ENCODE results near the gene PIK3C2B. TPM values are rescaled to one million over a fixed set of nuclear protein-coding genes. Genes with fewer than 3 reads are reported as not detected.
A peak's percentile ranks its signal among the peaks of the same experiment; 100 is the strongest.
"Not testable (repeated sequence)": the region's sequence is repeated elsewhere in the genome, so short reads cannot be mapped to it uniquely, and the experiment has no call there.

Gene PIK3C2B, protein sequence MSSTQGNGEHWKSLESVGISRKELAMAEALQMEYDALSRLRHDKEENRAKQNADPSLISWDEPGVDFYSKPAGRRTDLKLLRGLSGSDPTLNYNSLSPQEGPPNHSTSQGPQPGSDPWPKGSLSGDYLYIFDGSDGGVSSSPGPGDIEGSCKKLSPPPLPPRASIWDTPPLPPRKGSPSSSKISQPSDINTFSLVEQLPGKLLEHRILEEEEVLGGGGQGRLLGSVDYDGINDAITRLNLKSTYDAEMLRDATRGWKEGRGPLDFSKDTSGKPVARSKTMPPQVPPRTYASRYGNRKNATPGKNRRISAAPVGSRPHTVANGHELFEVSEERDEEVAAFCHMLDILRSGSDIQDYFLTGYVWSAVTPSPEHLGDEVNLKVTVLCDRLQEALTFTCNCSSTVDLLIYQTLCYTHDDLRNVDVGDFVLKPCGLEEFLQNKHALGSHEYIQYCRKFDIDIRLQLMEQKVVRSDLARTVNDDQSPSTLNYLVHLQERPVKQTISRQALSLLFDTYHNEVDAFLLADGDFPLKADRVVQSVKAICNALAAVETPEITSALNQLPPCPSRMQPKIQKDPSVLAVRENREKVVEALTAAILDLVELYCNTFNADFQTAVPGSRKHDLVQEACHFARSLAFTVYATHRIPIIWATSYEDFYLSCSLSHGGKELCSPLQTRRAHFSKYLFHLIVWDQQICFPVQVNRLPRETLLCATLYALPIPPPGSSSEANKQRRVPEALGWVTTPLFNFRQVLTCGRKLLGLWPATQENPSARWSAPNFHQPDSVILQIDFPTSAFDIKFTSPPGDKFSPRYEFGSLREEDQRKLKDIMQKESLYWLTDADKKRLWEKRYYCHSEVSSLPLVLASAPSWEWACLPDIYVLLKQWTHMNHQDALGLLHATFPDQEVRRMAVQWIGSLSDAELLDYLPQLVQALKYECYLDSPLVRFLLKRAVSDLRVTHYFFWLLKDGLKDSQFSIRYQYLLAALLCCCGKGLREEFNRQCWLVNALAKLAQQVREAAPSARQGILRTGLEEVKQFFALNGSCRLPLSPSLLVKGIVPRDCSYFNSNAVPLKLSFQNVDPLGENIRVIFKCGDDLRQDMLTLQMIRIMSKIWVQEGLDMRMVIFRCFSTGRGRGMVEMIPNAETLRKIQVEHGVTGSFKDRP (N-terminal part only)
- total RNA-seq, result 10 to 100 TPM; 13.6 to 18.1 (median 15.6) TPM

GRCh38 chr1:204494281-204495077 lies at the start of gene PIK3C2B:
TSS of gene PIK3C2B (minus strand) at chr1:204494805. CDS start at chr1:204469802, 25,003 bp downstream.
- Mint-ChIP-seq H3K9me3 (no peaks in the 10 kb centered on the region), H3K36me3 (ENCODE audit: insufficient read depth) (peaks cover 9% of the 10 kb centered on the region), H3K4me3 (peak within 1 kb of the TSS; percentile 94), H3K4me1 (ENCODE audit: low read depth) (peaks cover 49% of the 10 kb centered on the region), H3K27me3 (ENCODE audit: low read depth) (no peaks in the 10 kb centered on the region)
- ATAC-seq, result peak; percentile 79 to 83
- peak; percentile 59 for DNase-seq

DNA sequence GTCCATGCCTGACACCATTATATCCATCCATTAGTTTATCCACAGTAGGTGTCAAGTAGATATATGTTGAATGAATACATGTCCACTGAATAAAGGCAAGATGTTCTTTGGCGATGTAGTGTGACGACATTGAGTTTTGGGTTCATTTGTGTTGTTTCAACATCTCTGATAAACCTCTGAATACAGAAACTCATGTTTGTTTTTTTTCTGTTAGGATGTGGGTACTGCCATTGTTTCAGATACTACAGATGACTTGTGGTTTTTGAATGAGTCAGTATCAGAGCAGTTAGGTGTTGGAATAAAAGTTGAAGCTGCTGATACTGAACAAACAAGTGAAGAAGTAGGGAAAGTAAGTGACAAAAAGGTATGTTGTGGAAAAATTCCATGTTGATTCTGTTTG lies 49.7 kb upstream of the PIK3C2B start:
- ATAC-seq (peak; percentile 92 to 96), DNase-seq (no peak)
- Mint-ChIP-seq H3K27me3 (ENCODE audit: low read depth) (no peaks in the 10 kb centered on the region), H3K9me3 (no peaks in the 10 kb centered on the region), H3K4me3 (peak overlapping the region; percentile 5), H3K36me3 (ENCODE audit: insufficient read depth) (peaks cover 64% of the 10 kb centered on the region), H3K4me1 (ENCODE audit: low read depth) (peaks cover 52% of the 10 kb centered on the region)

GRCh38 chr1:204541626-204542025 lies 47.0 kb upstream of the PIK3C2B start:
- H3K4me3 Mint-ChIP-seq, result no peak overlapping the region
- ATAC-seq, result no peak

DNA sequence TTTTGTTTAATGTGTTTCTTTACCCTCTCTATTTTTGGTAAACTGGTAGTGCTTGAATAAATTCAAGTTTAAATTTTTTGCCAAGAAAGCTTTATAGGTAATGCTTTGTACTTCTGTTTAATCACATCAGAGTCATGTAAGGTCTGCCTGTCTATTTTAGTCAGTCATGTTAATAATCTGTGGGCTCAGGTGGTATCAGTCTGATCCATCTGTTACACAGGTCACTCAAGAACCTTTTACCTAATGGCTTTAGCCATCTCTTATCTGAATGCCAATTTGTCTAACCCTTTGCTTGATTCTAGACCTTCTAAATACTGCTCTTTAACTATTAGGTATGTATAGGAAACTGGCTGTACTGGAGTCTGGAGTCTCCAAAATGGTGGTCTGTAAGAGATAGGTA lies 38.2 kb upstream of the PIK3C2B start:
- DNase-seq, result no peak
- Mint-ChIP-seq H3K36me3 (ENCODE audit: insufficient read depth) (peaks cover 44% of the 10 kb centered on the region), H3K4me1 (ENCODE audit: low read depth) (peaks cover 18% of the 10 kb centered on the region), H3K9me3 (no peaks in the 10 kb centered on the region), H3K27me3 (ENCODE audit: low read depth) (no peaks in the 10 kb centered on the region), H3K4me3 (no peak overlapping the region)
- ATAC-seq, result no peak

More at GRCh38 chr1:204541626-204542025, 47.0 kb upstream of the PIK3C2B start:
- Mint-ChIP-seq H3K36me3 (ENCODE audit: insufficient read depth) (peaks cover 60% of the 10 kb centered on the region), H3K9me3 (no peaks in the 10 kb centered on the region), H3K27me3 (ENCODE audit: low read depth) (no peaks in the 10 kb centered on the region), H3K4me1 (ENCODE audit: low read depth) (peaks cover 49% of the 10 kb centered on the region)
- DNase-seq, result no peak

DNA sequence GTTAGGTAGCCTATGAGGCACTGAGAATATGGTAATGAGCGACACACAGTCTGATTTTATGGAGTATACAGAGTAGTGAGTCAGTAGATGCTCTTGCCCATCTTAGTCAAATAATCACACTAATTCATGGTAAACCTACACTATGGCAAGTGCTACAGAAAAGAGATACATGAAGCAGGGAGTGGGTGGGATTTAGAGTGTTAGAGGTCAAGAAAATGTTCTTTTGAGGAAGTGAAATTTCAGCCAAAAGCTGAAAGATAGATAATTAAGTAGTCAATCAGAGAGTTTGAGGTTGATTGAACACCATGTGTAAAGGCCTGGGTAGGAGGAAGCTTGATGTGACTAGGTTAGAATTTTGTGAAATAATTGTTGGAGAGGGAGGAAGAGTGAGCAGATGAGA lies 36.3 kb upstream of the PIK3C2B start:
- ATAC-seq, result peak in 1 of 2 donors; percentile 28

DNA sequence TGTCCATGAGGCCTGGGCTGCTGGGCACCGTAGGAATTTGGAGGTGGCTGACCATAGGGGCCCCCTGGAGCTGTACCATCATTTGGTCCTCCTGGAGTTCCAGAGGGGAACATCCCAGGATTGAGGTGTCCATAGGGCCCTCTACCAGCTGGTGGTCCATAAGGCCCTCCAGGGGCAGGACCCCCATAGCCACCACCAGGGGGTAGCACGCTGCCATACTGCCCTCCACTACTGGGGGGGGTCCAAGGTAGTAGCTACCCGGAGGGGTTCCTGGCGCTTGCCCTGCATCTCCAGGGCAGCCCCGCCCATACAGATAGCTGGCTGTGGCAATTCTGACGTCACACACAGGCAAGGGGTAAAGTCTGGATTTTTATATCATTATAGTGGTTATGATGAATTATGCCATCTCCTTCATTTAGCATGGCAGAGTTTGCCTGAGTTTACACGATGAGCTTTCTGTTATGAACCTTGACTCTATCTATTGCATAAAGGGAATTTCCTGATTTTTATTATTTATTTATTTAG lies 34.8 kb upstream of the PIK3C2B start:
- Mint-ChIP-seq H3K4me3 (no peak overlapping the region), H3K36me3 (ENCODE audit: insufficient read depth) (peaks cover 43% of the 10 kb centered on the region), H3K9me3 (peaks cover 4% of the 10 kb centered on the region), H3K27me3 (ENCODE audit: low read depth) (no peaks in the 10 kb centered on the region), H3K4me1 (ENCODE audit: low read depth) (peaks cover 22% of the 10 kb centered on the region)
- ATAC-seq (no peak), DNase-seq (no peak)

More for the DNA sequence above, 36.3 kb upstream of the PIK3C2B start:
- peaks cover 16% of the 10 kb centered on the region for H3K4me1 Mint-ChIP-seq (ENCODE audit: low read depth)
- H3K36me3 Mint-ChIP-seq (ENCODE audit: insufficient read depth), result peaks cover 38% of the 10 kb centered on the region
- H3K4me3 Mint-ChIP-seq, result no peak overlapping the region
- H3K27me3 Mint-ChIP-seq (ENCODE audit: low read depth), result no peaks in the 10 kb centered on the region
- no peak for DNase-seq
- no peaks in the 10 kb centered on the region for H3K9me3 Mint-ChIP-seq

DNA sequence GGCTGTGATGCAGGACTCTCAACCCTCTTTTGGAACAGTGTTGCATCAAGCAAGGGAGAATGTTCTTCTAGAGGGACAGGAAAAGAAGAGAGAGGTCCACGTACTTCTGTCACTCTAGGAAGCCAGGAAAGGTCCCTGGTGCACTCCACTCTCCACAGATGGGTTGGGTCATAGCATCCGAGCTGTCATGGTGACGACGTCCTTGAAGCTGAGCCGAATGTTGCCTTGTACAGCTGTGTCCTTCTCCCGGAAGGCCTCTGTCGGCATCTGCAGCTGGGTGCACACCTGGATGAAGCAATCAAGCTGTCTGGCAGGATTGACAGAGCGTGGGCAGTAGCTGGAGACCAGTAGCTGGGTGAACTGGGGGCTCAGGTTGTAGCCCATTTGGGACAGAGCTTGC lies 34.1 kb upstream of the PIK3C2B start:
- DNase-seq (no peak), ATAC-seq (no peak)
- H3K36me3 Mint-ChIP-seq (ENCODE audit: insufficient read depth), result peaks cover 46% of the 10 kb centered on the region
- peaks cover 29% of the 10 kb centered on the region for H3K4me1 Mint-ChIP-seq (ENCODE audit: low read depth)
- H3K9me3 Mint-ChIP-seq, result peaks cover 7% of the 10 kb centered on the region
- H3K4me3 Mint-ChIP-seq, result no peak overlapping the region
- no peaks in the 10 kb centered on the region for H3K27me3 Mint-ChIP-seq (ENCODE audit: low read depth)

- peaks cover 49% of the 10 kb centered on the region for H3K36me3 Mint-ChIP-seq (ENCODE audit: insufficient read depth)
These were observed 33.6 kb upstream of the PIK3C2B start for GRCh38 chr1:204528241-204528640.

GRCh38 chr1:204524986-204525385 lies 30.4 kb upstream of the PIK3C2B start:
- peaks cover 39% of the 10 kb centered on the region for H3K4me1 Mint-ChIP-seq (ENCODE audit: low read depth)
- no peak for DNase-seq
- H3K27me3 Mint-ChIP-seq (ENCODE audit: low read depth), result no peaks in the 10 kb centered on the region
- peak in 1 of 2 donors; percentile 20 for ATAC-seq
- peaks cover 10% of the 10 kb centered on the region for H3K9me3 Mint-ChIP-seq
- peak overlapping the region; percentile 0 for H3K4me3 Mint-ChIP-seq
- peaks cover 39% of the 10 kb centered on the region for H3K36me3 Mint-ChIP-seq (ENCODE audit: insufficient read depth)

More at GRCh38 chr1:204528241-204528640, 33.6 kb upstream of the PIK3C2B start:
- no peak for DNase-seq
- Mint-ChIP-seq H3K4me3 (no peak overlapping the region), H3K27me3 (ENCODE audit: low read depth) (no peaks in the 10 kb centered on the region), H3K9me3 (peaks cover 10% of the 10 kb centered on the region), H3K4me1 (ENCODE audit: low read depth) (peaks cover 31% of the 10 kb centered on the region)
- no peak for ATAC-seq

GRCh38 chr1:204523605-204524215 lies 29.1 kb upstream of the PIK3C2B start:
- DNase-seq (no peak), ATAC-seq (peak; percentile 30 to 40)
- peaks cover 39% of the 10 kb centered on the region for H3K36me3 Mint-ChIP-seq (ENCODE audit: insufficient read depth)
- H3K4me1 Mint-ChIP-seq (ENCODE audit: low read depth), result peaks cover 52% of the 10 kb centered on the region
- H3K27me3 Mint-ChIP-seq (ENCODE audit: low read depth), result no peaks in the 10 kb centered on the region
- H3K4me3 Mint-ChIP-seq, result no peak overlapping the region
- H3K9me3 Mint-ChIP-seq, result peaks cover 10% of the 10 kb centered on the region

GRCh38 chr1:204521941-204522521 lies 27.4 kb upstream of the PIK3C2B start:
- Mint-ChIP-seq H3K9me3 (peaks cover 10% of the 10 kb centered on the region), H3K4me1 (ENCODE audit: low read depth) (peaks cover 68% of the 10 kb centered on the region), H3K36me3 (ENCODE audit: insufficient read depth) (peaks cover 38% of the 10 kb centered on the region)
- ATAC-seq; H3K4me3 Mint-ChIP-seq; H3K27me3 Mint-ChIP-seq (ENCODE audit: low read depth); DNase-seq: not testable (repeated sequence)

GRCh38 chr1:204520834-204521709 lies 26.5 kb upstream of the PIK3C2B start:
- peak; percentile 25 for DNase-seq
- Mint-ChIP-seq H3K27me3 (ENCODE audit: low read depth) (no peaks in the 10 kb centered on the region), H3K4me1 (ENCODE audit: low read depth) (peaks cover 69% of the 10 kb centered on the region), H3K36me3 (ENCODE audit: insufficient read depth) (peaks cover 36% of the 10 kb centered on the region), H3K9me3 (peaks cover 10% of the 10 kb centered on the region), H3K4me3 (peak overlapping the region; percentile 59)
- peak; percentile 58 to 60 for ATAC-seq
